Liver (tissue), 9 donors: ENCODE data around the gene RFX4. TPM values are rescaled to one million over a fixed set of nuclear protein-coding genes. Genes with fewer than 3 reads are reported as not detected.

Source experiments
- DNase-seq: peaks from one replicate; pipeline ENCODE4 v3.0.0-alpha.2; 2017; ENCODE audit warnings: low spot score
- H3K27ac ChIP-seq, 2 donors: one replicate each; pipeline ENCODE4 v1.7.0; 2013; ENCODE audit warnings: inconsistent platforms in 2 of 2, low read length in 2 of 2, control low read depth in 1 of 2, low read depth in 1 of 2, mild to moderate bottlenecking in 1 of 2
- H3K27me3 ChIP-seq, 4 donors: one replicate each; pipeline versions ENCODE4 v1.6.1 to v1.7.0; 2013; ENCODE audit warnings: low read length in 3 of 4, inconsistent platforms in 1 of 4, mild to moderate bottlenecking in 1 of 4, moderate library complexity in 1 of 4; ENCODE audit not compliant: control insufficient read depth in 4 of 4, insufficient read depth in 4 of 4
- H3K36me3 ChIP-seq, 4 donors: one replicate each; pipeline versions ENCODE4 v1.6.1 to v1.7.0; 2013; ENCODE audit warnings: low read length in 3 of 4, mild to moderate bottlenecking in 3 of 4, low read depth in 1 of 4, moderate library complexity in 1 of 4; ENCODE audit not compliant: control insufficient read depth in 4 of 4, insufficient read depth in 3 of 4
- H3K4me1 ChIP-seq, 4 donors: one replicate each; pipeline versions ENCODE4 v1.6.1 to v1.7.0; 2013; ENCODE audit warnings: low read length in 3 of 4, mild to moderate bottlenecking in 3 of 4, moderate library complexity in 1 of 4; ENCODE audit not compliant: control insufficient read depth in 4 of 4, insufficient read depth in 4 of 4
- H3K4me3 ChIP-seq, 3 donors: one replicate each; pipeline versions ENCODE4 v1.6.1 to v1.7.0; 2013; ENCODE audit warnings: low read length in 3 of 3, control low read depth in 1 of 3, low read depth in 1 of 3, mild to moderate bottlenecking in 1 of 3
- H3K9ac ChIP-seq, 2 donors: one replicate each; pipeline ENCODE4 v1.7.0; 2013; ENCODE audit warnings: low read length in 2 of 2, mild to moderate bottlenecking in 2 of 2, moderate library complexity in 2 of 2, control low read depth in 1 of 2, low read depth in 1 of 2
- H3K9me3 ChIP-seq, 4 donors: one replicate each; pipeline versions ENCODE4 v1.6.1 to v1.7.0; 2013; ENCODE audit warnings: low read length in 3 of 4; ENCODE audit not compliant: control insufficient read depth in 4 of 4
- FOXA1 ChIP-seq: IDR thresholded peaks from 2 replicates; pipeline ENCODE4 v1.6.1; 2016; ENCODE audit warnings: antibody characterized with exemption
- FOXA2 ChIP-seq: IDR thresholded peaks from 2 replicates; pipeline ENCODE4 v1.6.1; 2016; ENCODE audit warnings: antibody characterized with exemption
- GABPA ChIP-seq, 2 donors: IDR thresholded peaks in 1 of 2; conservative IDR thresholded peaks in 1 of 2; 2 replicates each; pipeline ENCODE4 v1.6.1; 2016; ENCODE audit warnings: antibody characterized with exemption in 2 of 2, mild to moderate bottlenecking in 1 of 2, moderate library complexity in 1 of 2
- RAD21 ChIP-seq, 2 donors: IDR thresholded peaks; 2 replicates each; pipeline ENCODE4 v1.6.1; 2016; ENCODE audit warnings: antibody characterized with exemption in 2 of 2, mild to moderate bottlenecking in 2 of 2
- SP1 ChIP-seq: IDR thresholded peaks from 2 replicates; pipeline ENCODE4 v1.6.1; 2018; ENCODE audit warnings: antibody characterized with exemption, mild to moderate bottlenecking
- ZBTB33 ChIP-seq: IDR thresholded peaks from 2 replicates; pipeline ENCODE4 v1.6.1; 2016; ENCODE audit warnings: antibody characterized with exemption
- WGBS: extraction: QIAGEN DNeasy Blood & Tissue Kit; methylation state at CpG from one replicate; pipeline ENCODE4 v1.1.7; 2013; 5-methylcytosine and 5-hydroxymethylcytosine counted together
- polyA plus RNA-seq, 2 donors: library from polyadenylated mRNA; stranded (reverse) in 1 of 2; unstranded in 1 of 2; fragments of 200-250 nt in 1 of 2; fragments of >200 nt in 1 of 2; fragmentation: Nextera tagmentation in 1 of 2; extraction: Ambion mirVana in 1 of 2; gene quantifications; one replicate each; pipeline versions ENCODE4 v1.2.1 to v1.2.3, GENCODE V29; 2013 to 2015
- total RNA-seq, 2 donors: library from RNA; depleted of rRNA; stranded (reverse); fragments of >200 nt; gene quantifications; one replicate each; pipeline ENCODE4 v1.2.3, GENCODE V29; 2014
- TF ChIP-seq, protein P1 (sequence below): fragments of 150-350 bp; IDR thresholded peaks from 2 replicates; pipeline ENCODE4 v1.5.1; 2017; ENCODE audit warnings: improper control_type of control experiment, low read depth, low read length; ENCODE audit not compliant: missing input control
- TF ChIP-seq, protein P2 (sequence below): IDR thresholded peaks from 2 replicates; pipeline ENCODE4 v1.6.1; 2016; ENCODE audit warnings: antibody characterized with exemption
- donor health status: healthy.
- donor health status: healthy.
- donor health status: healthy.
- donor health status: healthy.
- donor health status: healthy.

RFX4 gene
- total and polyA plus RNA-seq, 4 donors = not detected

DNA sequence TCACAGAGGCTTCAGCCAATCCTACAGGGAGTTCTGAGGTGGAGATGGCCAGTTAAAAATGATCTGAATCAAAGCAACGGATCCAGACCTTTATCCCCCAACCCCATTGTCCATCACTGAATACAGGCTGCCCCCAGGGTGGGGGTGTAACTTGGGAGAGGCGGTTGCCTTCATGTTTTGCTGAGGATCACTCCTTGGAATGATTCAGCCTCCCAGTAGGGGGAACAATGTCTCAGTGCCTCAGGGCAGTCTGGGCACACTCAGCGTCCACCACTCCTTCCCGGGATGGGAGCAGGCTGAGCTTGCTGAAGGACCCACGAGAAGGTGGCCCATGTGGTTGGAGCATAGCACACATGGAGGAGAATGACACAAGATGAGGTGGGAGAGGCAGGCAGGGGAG lies 60.2 kb downstream of the RFX4 start:
- H3K27me3 ChIP-seq = no peaks in the 10 kb centered on the region
- no peak overlapping the region for H3K27ac ChIP-seq
- no peaks in the 10 kb centered on the region for H3K4me1 ChIP-seq
- H3K9ac ChIP-seq = no peak overlapping the region
- no peak overlapping the region for H3K4me3 ChIP-seq
- H3K9me3 ChIP-seq = no peaks in the 10 kb centered on the region
- no peak for DNase-seq
- no peak for TF ChIP-seq GABPA (IDR thresholded peaks at IDR 0.05 in 1 of 2, conservative IDR thresholded peaks at IDR 0.05 in 1 of 2)
- TF ChIP-seq FOXA1 = no peak
- TF ChIP-seq RAD21 (IDR thresholded peaks at IDR 0.05) = no peak
- no peak for TF ChIP-seq FOXA2
- TF ChIP-seq, protein P1, sequence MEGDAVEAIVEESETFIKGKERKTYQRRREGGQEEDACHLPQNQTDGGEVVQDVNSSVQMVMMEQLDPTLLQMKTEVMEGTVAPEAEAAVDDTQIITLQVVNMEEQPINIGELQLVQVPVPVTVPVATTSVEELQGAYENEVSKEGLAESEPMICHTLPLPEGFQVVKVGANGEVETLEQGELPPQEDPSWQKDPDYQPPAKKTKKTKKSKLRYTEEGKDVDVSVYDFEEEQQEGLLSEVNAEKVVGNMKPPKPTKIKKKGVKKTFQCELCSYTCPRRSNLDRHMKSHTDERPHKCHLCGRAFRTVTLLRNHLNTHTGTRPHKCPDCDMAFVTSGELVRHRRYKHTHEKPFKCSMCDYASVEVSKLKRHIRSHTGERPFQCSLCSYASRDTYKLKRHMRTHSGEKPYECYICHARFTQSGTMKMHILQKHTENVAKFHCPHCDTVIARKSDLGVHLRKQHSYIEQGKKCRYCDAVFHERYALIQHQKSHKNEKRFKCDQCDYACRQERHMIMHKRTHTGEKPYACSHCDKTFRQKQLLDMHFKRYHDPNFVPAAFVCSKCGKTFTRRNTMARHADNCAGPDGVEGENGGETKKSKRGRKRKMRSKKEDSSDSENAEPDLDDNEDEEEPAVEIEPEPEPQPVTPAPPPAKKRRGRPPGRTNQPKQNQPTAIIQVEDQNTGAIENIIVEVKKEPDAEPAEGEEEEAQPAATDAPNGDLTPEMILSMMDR = no peak
- H3K36me3 ChIP-seq = no peaks in the 10 kb centered on the region
- WGBS = 74% methylated on average over 5 of the region's 5 CpGs

GRCh38 chr12:106644335-106645073 lies 61.7 kb downstream of the RFX4 start:
- DNase-seq = no peak
- Histone ChIP-seq H3K4me3 (no peak overlapping the region), H3K9me3 (no peaks in the 10 kb centered on the region), H3K9ac (no peak overlapping the region), H3K36me3 (no peaks in the 10 kb centered on the region), H3K27me3 (no peaks in the 10 kb centered on the region), H3K4me1 (no peaks in the 10 kb centered on the region), H3K27ac (no peak overlapping the region)
- WGBS = 78% methylated on average over 16 of the region's 16 CpGs
- TF ChIP-seq, protein P2, sequence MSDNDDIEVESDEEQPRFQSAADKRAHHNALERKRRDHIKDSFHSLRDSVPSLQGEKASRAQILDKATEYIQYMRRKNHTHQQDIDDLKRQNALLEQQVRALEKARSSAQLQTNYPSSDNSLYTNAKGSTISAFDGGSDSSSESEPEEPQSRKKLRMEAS = no peak
- TF ChIP-seq GABPA (IDR thresholded peaks at IDR 0.05 in 1 of 2, conservative IDR thresholded peaks at IDR 0.05 in 1 of 2) = no peak
- TF ChIP-seq ZBTB33 = no peak

DNA sequence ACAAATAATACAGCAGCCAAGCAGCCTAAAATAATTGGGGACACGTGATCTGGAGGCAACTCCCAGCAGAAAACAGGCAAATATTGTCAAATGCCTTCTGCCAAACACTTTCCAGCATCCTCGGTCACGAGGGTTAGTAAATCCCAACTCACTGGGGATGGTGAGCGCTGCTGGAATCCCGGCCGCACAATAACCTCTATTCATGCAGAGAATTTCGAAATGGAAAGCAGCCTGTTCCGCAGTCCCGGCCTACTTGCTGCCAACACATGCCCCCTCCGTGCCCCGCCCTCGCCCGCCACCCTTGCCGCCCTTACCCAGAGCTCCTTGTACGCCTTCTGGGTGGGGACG lies 62.2 kb downstream of the RFX4 start:
- H3K27ac ChIP-seq = no peak overlapping the region
- WGBS = 61% methylated on average over 16 of the region's 16 CpGs
- H3K36me3 ChIP-seq = no peaks in the 10 kb centered on the region
- H3K4me3 ChIP-seq = no peak overlapping the region
- H3K4me1 ChIP-seq = no peaks in the 10 kb centered on the region
- no peaks in the 10 kb centered on the region for H3K9me3 ChIP-seq
- no peaks in the 10 kb centered on the region for H3K27me3 ChIP-seq
- TF ChIP-seq ZBTB33 (no peak), FOXA1 (no peak), SP1 (peak; percentile 31)
- H3K9ac ChIP-seq = no peak overlapping the region
- DNase-seq = no peak
